Activated naive CD8-positive, alpha-beta T cell treated with anti-CD3 and anti-CD28 coated beads, Interleukin-2, amount 50 U/mL, for 24 hours (primary cell): Measurements from ENCODE around the gene STK25.
A peak's percentile ranks its signal among the peaks of the same experiment; 100 is the strongest.

Source experiments
- ATAC-seq: fragments of 150-1000 bp; cut with Tn5 transposase; one replicate; pipeline ENCODE4 v1.10.0; 2021
- DNase-seq: peaks from one replicate; pipeline ENCODE4 v3.0.0; 2021
- H3K27ac Mint-ChIP-seq: one replicate; pipeline ENCODE4 v1.8.0; 2021; ENCODE audit warnings: mild to moderate bottlenecking, mixed read lengths
- H3K27me3 Mint-ChIP-seq: one replicate; pipeline ENCODE4 v1.8.0; 2021; ENCODE audit warnings: mixed read lengths
- H3K36me3 Mint-ChIP-seq: one replicate; pipeline ENCODE4 v1.8.0; 2021; ENCODE audit warnings: low read depth, mixed read lengths
- H3K4me1 Mint-ChIP-seq: one replicate; pipeline ENCODE4 v1.8.0; 2021; ENCODE audit warnings: mixed read lengths
- H3K4me3 Mint-ChIP-seq: one replicate; pipeline ENCODE4 v1.8.0; 2021; ENCODE audit warnings: mild to moderate bottlenecking, moderate library complexity, mixed read lengths
- H3K9me3 Mint-ChIP-seq: one replicate; pipeline ENCODE4 v1.8.0; 2021; ENCODE audit warnings: mixed read lengths

Gene STK25

GRCh38 chr2:241545523-241546473 is 37.4 kb upstream of the STK25 start:
- no peak overlapping the region for H3K27ac Mint-ChIP-seq
- DNase-seq (no peak), ATAC-seq (no peak)
- H3K4me1 Mint-ChIP-seq, result no peaks in the 10 kb centered on the region
- H3K27me3 Mint-ChIP-seq, result peaks cover 29% of the 10 kb centered on the region
- no peaks in the 10 kb centered on the region for H3K36me3 Mint-ChIP-seq
- no peaks in the 10 kb centered on the region for H3K9me3 Mint-ChIP-seq
- H3K4me3 Mint-ChIP-seq, result no peak overlapping the region

GRCh38 chr2:241545106-241545505 is 36.7 kb upstream of the STK25 start:
- no peaks in the 10 kb centered on the region for H3K9me3 Mint-ChIP-seq
- ATAC-seq, result no peak
- no peak overlapping the region for H3K4me3 Mint-ChIP-seq
- no peak for DNase-seq
- no peaks in the 10 kb centered on the region for H3K36me3 Mint-ChIP-seq
- H3K4me1 Mint-ChIP-seq, result peaks cover 3% of the 10 kb centered on the region
- H3K27ac Mint-ChIP-seq, result no peak overlapping the region
- H3K27me3 Mint-ChIP-seq, result peaks cover 35% of the 10 kb centered on the region

GRCh38 chr2:241542278-241542605 is 33.9 kb upstream of the STK25 start:
- ATAC-seq, result no peak
- Mint-ChIP-seq H3K27me3 (peaks cover 28% of the 10 kb centered on the region), H3K27ac (no peak overlapping the region), H3K4me3 (no peak overlapping the region), H3K4me1 (peaks cover 3% of the 10 kb centered on the region), H3K36me3 (no peaks in the 10 kb centered on the region), H3K9me3 (no peaks in the 10 kb centered on the region)
- DNase-seq, result no peak

GRCh38 chr2:241541564-241542277 is 33.3 kb upstream of the STK25 start:
- Mint-ChIP-seq H3K36me3 (no peaks in the 10 kb centered on the region), H3K27ac (no peak overlapping the region), H3K27me3 (peaks cover 28% of the 10 kb centered on the region), H3K9me3 (no peaks in the 10 kb centered on the region), H3K4me3 (no peak overlapping the region), H3K4me1 (peaks cover 3% of the 10 kb centered on the region)
- ATAC-seq (no peak), DNase-seq (no peak)

GRCh38 chr2:241540771-241541561 is 32.6 kb upstream of the STK25 start:
- ATAC-seq (peak; percentile 60), DNase-seq (peak; percentile 70)
- Mint-ChIP-seq H3K4me3 (no peak overlapping the region), H3K27ac (no peak overlapping the region), H3K4me1 (peaks cover 3% of the 10 kb centered on the region), H3K36me3 (no peaks in the 10 kb centered on the region), H3K9me3 (no peaks in the 10 kb centered on the region), H3K27me3 (peaks cover 28% of the 10 kb centered on the region)

- Mint-ChIP-seq H3K36me3 (no peaks in the 10 kb centered on the region), H3K27ac (no peak overlapping the region), H3K9me3 (no peaks in the 10 kb centered on the region), H3K27me3 (peaks cover 28% of the 10 kb centered on the region), H3K4me1 (peaks cover 3% of the 10 kb centered on the region), H3K4me3 (no peak overlapping the region)
- DNase-seq, result no peak
- ATAC-seq, result no peak
These were observed 32.0 kb upstream of the STK25 start for GRCh38 chr2:241540401-241540770.

- ATAC-seq (no peak), DNase-seq (no peak)
- Mint-ChIP-seq H3K36me3 (no peaks in the 10 kb centered on the region), H3K27ac (no peak overlapping the region), H3K27me3 (peaks cover 28% of the 10 kb centered on the region), H3K9me3 (no peaks in the 10 kb centered on the region), H3K4me1 (peaks cover 3% of the 10 kb centered on the region), H3K4me3 (no peak overlapping the region)
These were observed 31.4 kb upstream of the STK25 start for GRCh38 chr2:241539616-241540374.

GRCh38 chr2:241538838-241539615 is 30.6 kb upstream of the STK25 start:
- H3K4me3 Mint-ChIP-seq, result no peak overlapping the region
- H3K27ac Mint-ChIP-seq, result no peak overlapping the region
- no peak for ATAC-seq
- no peak for DNase-seq
- H3K4me1 Mint-ChIP-seq, result peaks cover 3% of the 10 kb centered on the region
- H3K27me3 Mint-ChIP-seq, result peaks cover 28% of the 10 kb centered on the region
- H3K36me3 Mint-ChIP-seq, result no peaks in the 10 kb centered on the region
- no peaks in the 10 kb centered on the region for H3K9me3 Mint-ChIP-seq

- no peak overlapping the region for H3K27ac Mint-ChIP-seq
- H3K4me1 Mint-ChIP-seq, result peaks cover 3% of the 10 kb centered on the region
- H3K9me3 Mint-ChIP-seq, result no peaks in the 10 kb centered on the region
- peaks cover 13% of the 10 kb centered on the region for H3K27me3 Mint-ChIP-seq
- DNase-seq (no peak), ATAC-seq (no peak)
- H3K36me3 Mint-ChIP-seq, result no peaks in the 10 kb centered on the region
- no peak overlapping the region for H3K4me3 Mint-ChIP-seq
These were observed 27.7 kb upstream of the STK25 start for GRCh38 chr2:241535871-241536655.

GRCh38 chr2:241534701-241535375 is 26.5 kb upstream of the STK25 start:
- Mint-ChIP-seq H3K27me3 (peaks cover 6% of the 10 kb centered on the region), H3K4me1 (no peaks in the 10 kb centered on the region), H3K36me3 (no peaks in the 10 kb centered on the region), H3K4me3 (no peak overlapping the region), H3K9me3 (no peaks in the 10 kb centered on the region), H3K27ac (no peak overlapping the region)
- ATAC-seq, result no peak
- no peak for DNase-seq

- no peak for DNase-seq
- ATAC-seq, result no peak
- no peaks in the 10 kb centered on the region for H3K9me3 Mint-ChIP-seq
- peaks cover 6% of the 10 kb centered on the region for H3K27me3 Mint-ChIP-seq
- H3K36me3 Mint-ChIP-seq, result no peaks in the 10 kb centered on the region
- H3K4me3 Mint-ChIP-seq, result no peak overlapping the region
- no peak overlapping the region for H3K27ac Mint-ChIP-seq
- H3K4me1 Mint-ChIP-seq, result no peaks in the 10 kb centered on the region
These were observed 25.9 kb upstream of the STK25 start for GRCh38 chr2:241534293-241534692.

- DNase-seq (no peak), ATAC-seq (no peak)
- Mint-ChIP-seq H3K27me3 (no peaks in the 10 kb centered on the region), H3K4me1 (no peaks in the 10 kb centered on the region), H3K9me3 (no peaks in the 10 kb centered on the region), H3K36me3 (no peaks in the 10 kb centered on the region), H3K27ac (no peak overlapping the region), H3K4me3 (no peak overlapping the region)
These were observed 24.6 kb upstream of the STK25 start for GRCh38 chr2:241532733-241533601.
